HepG2 (cell line): Measurements from ENCODE around the gene FOXD3. TPM values are rescaled to one million over a fixed set of nuclear protein-coding genes. Genes with fewer than 3 reads are reported as not detected.
A peak's percentile ranks its signal among the peaks of the same experiment; 100 is the strongest.

Experiments used
- FIP1L1 ChIP-seq: fragments of 200-400 bp; formaldehyde crosslinking; IDR thresholded peaks from 2 replicates; pipeline ENCODE4 v1.6.1; 2018; ENCODE audit warnings: low read depth, mild to moderate bottlenecking, low read length, moderate library complexity, borderline replicate concordance; ENCODE audit not compliant: insufficient read depth
- FOSL1 ChIP-seq: sonication (generic); formaldehyde crosslinking; IDR thresholded peaks from 2 replicates; pipeline ENCODE4 v1.9.0; 2021; ENCODE audit warnings: missing genetic modification reagents, borderline replicate concordance
- GATA4 ChIP-seq: sonication (generic); IDR thresholded peaks from 2 replicates; pipeline ENCODE4 v1.6.1; 2016; ENCODE audit warnings: antibody characterized with exemption, low read depth, borderline replicate concordance
- GFI1 ChIP-seq: sonication (generic); formaldehyde crosslinking; IDR thresholded peaks from 2 replicates; pipeline ENCODE4 v1.5.0; 2020; ENCODE audit warnings: missing genetic modification reagents, mild to moderate bottlenecking, borderline replicate concordance
- MATR3 ChIP-seq: sonication (generic); formaldehyde crosslinking; IDR thresholded peaks from 2 replicates; pipeline ENCODE4 v1.4.0; 2020; ENCODE audit warnings: missing genetic modification reagents
- MLLT10 ChIP-seq: sonication (generic); formaldehyde crosslinking; IDR thresholded peaks from 2 replicates; pipeline ENCODE4 v1.4.0; 2020; ENCODE audit warnings: missing genetic modification reagents
- NCOA5 ChIP-seq: sonication (generic); formaldehyde crosslinking; IDR thresholded peaks from 2 replicates; pipeline ENCODE4 v1.4.0; 2020; ENCODE audit warnings: missing genetic modification reagents
- PCBP1 ChIP-seq: fragments of 200-400 bp; formaldehyde crosslinking; IDR thresholded peaks from 2 replicates; pipeline ENCODE4 v1.6.1; 2017; ENCODE audit warnings: mild to moderate bottlenecking, low read depth, low read length, borderline replicate concordance
- SKI ChIP-seq: fragments of 450-650 bp; IDR thresholded peaks from one replicate; pipeline ENCODE4 v1.6.1; 2018; ENCODE audit warnings: mild to moderate bottlenecking; ENCODE audit not compliant: partially characterized antibody
- SMARCE1 ChIP-seq: fragments of 450-650 bp; IDR thresholded peaks from 2 replicates; pipeline ENCODE4 v1.6.1; 2017; ENCODE audit warnings: borderline replicate concordance
- SPEN ChIP-seq: sonication (generic); formaldehyde crosslinking; IDR thresholded peaks from 2 replicates; pipeline ENCODE4 v1.5.1; 2020; ENCODE audit warnings: low read depth, mild to moderate bottlenecking, missing genetic modification reagents
- ZNF101 ChIP-seq: sonication (generic); formaldehyde crosslinking; IDR thresholded peaks from 2 replicates; pipeline ENCODE4 v1.4.0; 2020; ENCODE audit warnings: mild to moderate bottlenecking, low read depth, missing genetic modification reagents, borderline replicate concordance
- ZNF12 ChIP-seq: sonication (generic); formaldehyde crosslinking; IDR thresholded peaks from 2 replicates; pipeline ENCODE4 v1.5.0; 2020; ENCODE audit warnings: missing genetic modification reagents
- ZNF333 ChIP-seq: sonication (generic); formaldehyde crosslinking; IDR thresholded peaks from 2 replicates; pipeline ENCODE4 v1.4.0; 2020; ENCODE audit warnings: mild to moderate bottlenecking, missing genetic modification reagents, borderline replicate concordance
- ZNF343 ChIP-seq: sonication (generic); formaldehyde crosslinking; IDR thresholded peaks from 2 replicates; pipeline ENCODE4 v1.4.0; 2020; ENCODE audit warnings: mild to moderate bottlenecking, missing genetic modification reagents
- ZNF891 ChIP-seq: sonication (generic); formaldehyde crosslinking; IDR thresholded peaks from 2 replicates; pipeline ENCODE4 v1.5.0; 2020; ENCODE audit warnings: mild to moderate bottlenecking, missing genetic modification reagents
- polyA plus RNA-seq, 8 experiments: library from polyadenylated mRNA; depleted of rRNA in 3 of 8; stranded (reverse) in 7 of 8; unstranded in 1 of 8; fragments of >200 nt; fragmentation: Illumina TruSeq in 4 of 8; extraction: Trizol in 4 of 8; gene quantifications; 2 replicates each; pipeline versions ENCODE4 v1.2.1 to v1.2.3, GENCODE V29; 2011 to 2016; ENCODE audit warnings: low read depth in 4 of 8, missing spikeins in 1 of 8, mixed read lengths in 1 of 8; ENCODE audit not compliant: insufficient read depth in 1 of 8
- total RNA-seq, 5 experiments: library from RNA; depleted of rRNA; stranded (reverse); fragments of >200 nt; fragmentation: Illumina TruSeq; extraction: Trizol; gene quantifications; 2 replicates each; pipeline ENCODE4 v1.2.3, GENCODE V29; 2016; ENCODE audit warnings: low read depth in 1 of 5
- TF ChIP-seq, protein P1 (sequence below): sonication (generic); formaldehyde crosslinking; IDR thresholded peaks from 2 replicates; pipeline ENCODE4 v1.5.0; 2020; ENCODE audit warnings: mild to moderate bottlenecking, missing genetic modification reagents
- TF ChIP-seq, protein P2 (sequence below): sonication (generic); formaldehyde crosslinking; IDR thresholded peaks from 2 replicates; pipeline ENCODE4 v1.9.0; 2021; ENCODE audit warnings: missing genetic modification reagents, mild to moderate bottlenecking, borderline replicate concordance
- TF ChIP-seq, protein P3 (sequence below): sonication (generic); formaldehyde crosslinking; IDR thresholded peaks from 2 replicates; pipeline ENCODE4 v1.5.1; 2020; ENCODE audit warnings: missing genetic modification reagents, mild to moderate bottlenecking, borderline replicate concordance
- TF ChIP-seq, protein P4 (sequence below): sonication (generic); formaldehyde crosslinking; IDR thresholded peaks from 2 replicates; pipeline ENCODE4 v1.4.0; 2020; ENCODE audit warnings: mild to moderate bottlenecking, missing genetic modification reagents
- TF ChIP-seq, protein P5 (sequence below): sonication (generic); formaldehyde crosslinking; IDR thresholded peaks from 2 replicates; pipeline ENCODE4 v1.5.1; 2020; ENCODE audit warnings: missing genetic modification reagents, mild to moderate bottlenecking, borderline replicate concordance

Gene FOXD3
- total and polyA plus RNA-seq, 2 of the 13 experiments (the other 11 are each of a cell fraction or from before 2014, with no cell fraction given): not detected

DNA sequence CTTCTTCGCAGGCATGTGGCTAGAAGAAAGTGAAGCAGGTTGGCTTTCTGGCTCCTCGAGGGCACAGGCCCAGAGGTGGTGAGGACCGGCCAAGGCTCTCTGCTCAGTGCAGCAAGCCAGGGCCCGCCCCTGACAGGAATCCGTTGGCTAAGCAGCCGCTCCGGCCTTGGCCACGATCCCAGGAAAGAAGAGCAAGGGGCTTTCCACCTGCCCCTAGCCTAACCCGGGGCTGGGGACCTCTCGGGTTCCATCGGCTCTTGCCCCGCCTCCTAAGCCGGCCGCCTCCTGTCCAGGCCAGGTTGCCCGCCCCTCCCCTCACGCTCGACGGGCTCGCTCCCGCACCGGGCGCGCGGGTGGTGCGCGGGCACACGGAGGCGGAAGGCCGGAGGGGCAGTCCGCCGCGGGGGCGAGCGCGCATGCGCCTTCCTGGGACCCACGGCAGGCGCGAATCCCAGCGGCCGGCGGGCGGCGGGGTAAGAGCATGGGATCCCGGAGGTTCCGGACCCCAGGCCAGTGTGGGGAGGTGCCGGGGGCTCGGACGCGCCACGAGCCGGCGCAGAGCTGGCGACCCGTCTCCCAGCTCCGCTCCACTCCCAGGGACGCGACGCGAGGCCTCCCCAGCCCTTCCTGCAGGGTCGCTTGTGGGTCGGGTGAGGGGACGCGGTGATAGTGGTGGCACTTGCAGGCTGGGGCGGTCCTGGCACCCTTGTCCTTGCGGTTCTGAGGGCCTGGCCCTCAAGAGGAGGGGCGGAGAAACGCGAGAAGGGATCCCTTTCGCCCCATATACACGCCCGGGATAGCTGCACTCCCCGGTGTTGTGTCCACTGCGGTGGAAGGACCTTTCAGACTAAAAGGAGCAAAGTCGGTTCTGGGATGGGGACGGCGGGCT is 45.1 kb downstream of the FOXD3 start, which contains the start of gene ALG6 (continued):
- TF ChIP-seq, protein P1, sequence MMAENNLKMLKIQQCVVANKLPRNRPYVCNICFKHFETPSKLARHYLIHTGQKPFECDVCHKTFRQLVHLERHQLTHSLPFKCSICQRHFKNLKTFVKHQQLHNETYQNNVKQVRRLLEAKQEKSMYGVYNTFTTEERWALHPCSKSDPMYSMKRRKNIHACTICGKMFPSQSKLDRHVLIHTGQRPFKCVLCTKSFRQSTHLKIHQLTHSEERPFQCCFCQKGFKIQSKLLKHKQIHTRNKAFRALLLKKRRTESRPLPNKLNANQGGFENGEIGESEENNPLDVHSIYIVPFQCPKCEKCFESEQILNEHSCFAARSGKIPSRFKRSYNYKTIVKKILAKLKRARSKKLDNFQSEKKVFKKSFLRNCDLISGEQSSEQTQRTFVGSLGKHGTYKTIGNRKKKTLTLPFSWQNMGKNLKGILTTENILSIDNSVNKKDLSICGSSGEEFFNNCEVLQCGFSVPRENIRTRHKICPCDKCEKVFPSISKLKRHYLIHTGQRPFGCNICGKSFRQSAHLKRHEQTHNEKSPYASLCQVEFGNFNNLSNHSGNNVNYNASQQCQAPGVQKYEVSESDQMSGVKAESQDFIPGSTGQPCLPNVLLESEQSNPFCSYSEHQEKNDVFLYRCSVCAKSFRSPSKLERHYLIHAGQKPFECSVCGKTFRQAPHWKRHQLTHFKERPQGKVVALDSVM (CRISPR knock-in tag): no peak
- TF ChIP-seq ZNF343 (CRISPR knock-in tag) (0 out of 2 replicates have a peak, but pooled peaks have one; percentile 58), ZNF891 (CRISPR knock-in tag) (peak; percentile 61; the same call in 1 of the 2 replicates), GATA4 (peak; percentile 64; the same call in 1 of the 2 replicates), SKI (no peak), MATR3 (CRISPR knock-in tag) (no peak), ZNF333 (peak; percentile 75; the same call in 1 of the 2 replicates), SMARCE1 (no peak), MLLT10 (CRISPR knock-in tag) (no peak), FIP1L1 (no peak), PCBP1 (peak; percentile 52; the same call in 1 of the 2 replicates), ZNF12 (CRISPR knock-in tag) (no peak), ZNF101 (no peak), FOSL1 (CRISPR knock-in tag) (no peak), SPEN (CRISPR knock-in tag) (peak; percentile 18; the same call in 1 of the 2 replicates), GFI1 (CRISPR knock-in tag) (no peak), NCOA5 (CRISPR knock-in tag) (no peak)
- TF ChIP-seq, protein P2, sequence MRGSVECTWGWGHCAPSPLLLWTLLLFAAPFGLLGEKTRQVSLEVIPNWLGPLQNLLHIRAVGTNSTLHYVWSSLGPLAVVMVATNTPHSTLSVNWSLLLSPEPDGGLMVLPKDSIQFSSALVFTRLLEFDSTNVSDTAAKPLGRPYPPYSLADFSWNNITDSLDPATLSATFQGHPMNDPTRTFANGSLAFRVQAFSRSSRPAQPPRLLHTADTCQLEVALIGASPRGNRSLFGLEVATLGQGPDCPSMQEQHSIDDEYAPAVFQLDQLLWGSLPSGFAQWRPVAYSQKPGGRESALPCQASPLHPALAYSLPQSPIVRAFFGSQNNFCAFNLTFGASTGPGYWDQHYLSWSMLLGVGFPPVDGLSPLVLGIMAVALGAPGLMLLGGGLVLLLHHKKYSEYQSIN (CRISPR knock-in tag): no peak
- TF ChIP-seq, protein P3, sequence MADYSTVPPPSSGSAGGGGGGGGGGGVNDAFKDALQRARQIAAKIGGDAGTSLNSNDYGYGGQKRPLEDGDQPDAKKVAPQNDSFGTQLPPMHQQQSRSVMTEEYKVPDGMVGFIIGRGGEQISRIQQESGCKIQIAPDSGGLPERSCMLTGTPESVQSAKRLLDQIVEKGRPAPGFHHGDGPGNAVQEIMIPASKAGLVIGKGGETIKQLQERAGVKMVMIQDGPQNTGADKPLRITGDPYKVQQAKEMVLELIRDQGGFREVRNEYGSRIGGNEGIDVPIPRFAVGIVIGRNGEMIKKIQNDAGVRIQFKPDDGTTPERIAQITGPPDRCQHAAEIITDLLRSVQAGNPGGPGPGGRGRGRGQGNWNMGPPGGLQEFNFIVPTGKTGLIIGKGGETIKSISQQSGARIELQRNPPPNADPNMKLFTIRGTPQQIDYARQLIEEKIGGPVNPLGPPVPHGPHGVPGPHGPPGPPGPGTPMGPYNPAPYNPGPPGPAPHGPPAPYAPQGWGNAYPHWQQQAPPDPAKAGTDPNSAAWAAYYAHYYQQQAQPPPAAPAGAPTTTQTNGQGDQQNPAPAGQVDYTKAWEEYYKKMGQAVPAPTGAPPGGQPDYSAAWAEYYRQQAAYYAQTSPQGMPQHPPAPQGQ (CRISPR knock-in tag): no peak
- TF ChIP-seq, protein P4, sequence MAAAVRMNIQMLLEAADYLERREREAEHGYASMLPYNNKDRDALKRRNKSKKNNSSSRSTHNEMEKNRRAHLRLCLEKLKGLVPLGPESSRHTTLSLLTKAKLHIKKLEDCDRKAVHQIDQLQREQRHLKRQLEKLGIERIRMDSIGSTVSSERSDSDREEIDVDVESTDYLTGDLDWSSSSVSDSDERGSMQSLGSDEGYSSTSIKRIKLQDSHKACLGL (CRISPR knock-in tag): 0 out of 2 replicates have a peak, but pooled peaks have one; percentile 37
- TF ChIP-seq, protein P5, sequence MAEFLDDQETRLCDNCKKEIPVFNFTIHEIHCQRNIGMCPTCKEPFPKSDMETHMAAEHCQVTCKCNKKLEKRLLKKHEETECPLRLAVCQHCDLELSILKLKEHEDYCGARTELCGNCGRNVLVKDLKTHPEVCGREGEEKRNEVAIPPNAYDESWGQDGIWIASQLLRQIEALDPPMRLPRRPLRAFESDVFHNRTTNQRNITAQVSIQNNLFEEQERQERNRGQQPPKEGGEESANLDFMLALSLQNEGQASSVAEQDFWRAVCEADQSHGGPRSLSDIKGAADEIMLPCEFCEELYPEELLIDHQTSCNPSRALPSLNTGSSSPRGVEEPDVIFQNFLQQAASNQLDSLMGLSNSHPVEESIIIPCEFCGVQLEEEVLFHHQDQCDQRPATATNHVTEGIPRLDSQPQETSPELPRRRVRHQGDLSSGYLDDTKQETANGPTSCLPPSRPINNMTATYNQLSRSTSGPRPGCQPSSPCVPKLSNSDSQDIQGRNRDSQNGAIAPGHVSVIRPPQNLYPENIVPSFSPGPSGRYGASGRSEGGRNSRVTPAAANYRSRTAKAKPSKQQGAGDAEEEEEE (CRISPR knock-in tag): no peak
